IMR-90 (cell line): ENCODE measurements around the gene DIP2B. TPM values are rescaled to one million over a fixed set of nuclear protein-coding genes. Genes with fewer than 3 reads are reported as not detected.

Source experiments
- ATAC-seq: fragments of 200-7000 bp; cut with Tn5 transposase; 2 replicates; pipeline ENCODE4 v1.9.1; 2020; ENCODE audit warnings: low read depth, mild to moderate bottlenecking, moderate library complexity
- BruUV-seq: library from RNA; stranded (reverse); fragments of 400-500 nt; replicated peaks from 2 replicates; lab custom pipeline; 2021; lab: Mats Ljungman, UMichigan
- CTCF ChIA-PET: fragments of 300-600 bp; formaldehyde crosslinking; extraction: SDS; loops from one replicate; lab custom pipeline; 2021; ENCODE audit warnings: antibody characterized with exemption; lab: Yijun Ruan, JAX
- POLR2A ChIA-PET: fragments of 300-600 bp; sonication (Branson Sonifier 250); formaldehyde crosslinking; loops from one replicate; lab custom pipeline; 2022; ENCODE audit warnings: antibody characterized with exemption; ENCODE audit not compliant: unreplicated experiment; lab: Charles Lee
- DNase-seq: peaks from one replicate; pipeline ENCODE4 v3.0.0; 2013
- H2AFZ ChIP-seq: replicated peaks from 2 replicates; pipeline ENCODE3; 2013; ENCODE audit warnings: low read length, mild to moderate bottlenecking; ENCODE audit not compliant: poor library complexity
- H2AK5ac ChIP-seq: 2 replicates; pipeline ENCODE4 v1.6.1; 2013; ENCODE audit warnings: low read depth, low read length, inconsistent platforms
- H2AK9ac ChIP-seq: replicated peaks from 2 replicates; pipeline ENCODE3; 2013; ENCODE audit warnings: mild to moderate bottlenecking, low read depth, low read length, moderate library complexity; ENCODE audit not compliant: poor library complexity
- H2BK120ac ChIP-seq: 2 replicates; pipeline ENCODE4 v1.6.1; 2013; ENCODE audit warnings: low read depth, low read length, inconsistent platforms
- H2BK15ac ChIP-seq: 3 replicates; pipeline ENCODE4 v1.6.1; 2013; ENCODE audit warnings: low read depth, low read length, inconsistent platforms
- H2BK20ac ChIP-seq: 2 replicates; pipeline ENCODE4 v1.6.1; 2013; ENCODE audit warnings: low read depth, mild to moderate bottlenecking, inconsistent platforms, low read length, moderate library complexity
- H2BK5ac ChIP-seq: 2 replicates; pipeline ENCODE4 v1.6.1; 2013; ENCODE audit warnings: mild to moderate bottlenecking, low read depth, low read length, inconsistent platforms; ENCODE audit not compliant: poor library complexity, severe bottlenecking
- H3K14ac ChIP-seq: replicated peaks from 2 replicates; pipeline ENCODE4 v1.6.1; 2013; ENCODE audit warnings: low read depth, low read length, inconsistent platforms
- H3K18ac ChIP-seq: 2 replicates; pipeline ENCODE4 v1.6.1; 2013; ENCODE audit warnings: low read depth, low read length, control low read depth
- H3K23ac ChIP-seq: 2 replicates; pipeline ENCODE4 v1.6.1; 2013; ENCODE audit warnings: low read depth, low read length, inconsistent platforms
- H3K27ac ChIP-seq: 2 replicates; pipeline ENCODE4 v1.5.1; 2013; ENCODE audit warnings: mild to moderate bottlenecking, control low read depth, low read length; ENCODE audit not compliant: insufficient read depth
- H3K27me3 ChIP-seq: 2 replicates; pipeline ENCODE4 v1.6.1; 2013; ENCODE audit warnings: low read length; ENCODE audit not compliant: control insufficient read depth, insufficient read depth
- H3K36me3 ChIP-seq: 2 replicates; pipeline ENCODE4 v1.6.1; 2013; ENCODE audit warnings: low read length, mixed read lengths; ENCODE audit not compliant: control insufficient read depth, insufficient read depth
- H3K4ac ChIP-seq: 2 replicates; pipeline ENCODE4 v1.6.1; 2013; ENCODE audit warnings: low read depth, low read length, inconsistent platforms
- H3K4me1 ChIP-seq: 2 replicates; pipeline ENCODE4 v1.6.1; 2013; ENCODE audit warnings: low read length, mixed read lengths; ENCODE audit not compliant: control insufficient read depth, insufficient read depth
- H3K4me2 ChIP-seq: 2 replicates; pipeline ENCODE4 v1.6.1; 2013; ENCODE audit warnings: low read depth, mild to moderate bottlenecking, control low read depth, low read length, moderate library complexity
- H3K4me3 ChIP-seq: 2 replicates; pipeline ENCODE4 v1.5.1; 2013; ENCODE audit warnings: low read depth, mild to moderate bottlenecking, control low read depth, low read length, moderate library complexity; ENCODE audit not compliant: insufficient read depth
- H3K56ac ChIP-seq: 2 replicates; pipeline ENCODE4 v1.6.1; 2013; ENCODE audit warnings: low read length, inconsistent platforms; ENCODE audit not compliant: insufficient read depth; ENCODE audit errors: extremely low read depth
- H3K79me1 ChIP-seq, 2 experiments: 2 replicates each; pipeline ENCODE4 v1.6.1; 2013; ENCODE audit warnings: low read length in 2 of 2, inconsistent platforms in 1 of 2, low read depth in 1 of 2
- H3K9ac ChIP-seq: 2 replicates; pipeline ENCODE4 v1.6.1; 2013; ENCODE audit warnings: low read depth, low read length, control low read depth
- H3K9me1 ChIP-seq: 2 replicates; pipeline ENCODE4 v1.6.1; 2013; ENCODE audit warnings: low read length, inconsistent platforms; ENCODE audit not compliant: insufficient read depth
- H3K9me3 ChIP-seq: 2 replicates; pipeline ENCODE4 v1.6.1; 2013; ENCODE audit warnings: low read length; ENCODE audit not compliant: control insufficient read depth, insufficient read depth
- H4K20me1 ChIP-seq: 2 replicates; pipeline ENCODE4 v1.6.1; 2013; ENCODE audit warnings: low read length, inconsistent platforms; ENCODE audit not compliant: insufficient read depth
- H4K5ac ChIP-seq: 2 replicates; pipeline ENCODE4 v1.6.1; 2013; ENCODE audit warnings: mild to moderate bottlenecking, low read depth, low read length, control low read depth
- H4K8ac ChIP-seq, 2 experiments: 2 replicates each; pipeline ENCODE4 v1.6.1; 2013; ENCODE audit warnings: low read depth in 2 of 2, low read length in 2 of 2, control low read depth in 1 of 2, inconsistent platforms in 1 of 2
- H4K91ac ChIP-seq: 2 replicates; pipeline ENCODE4 v1.6.1; 2013; ENCODE audit warnings: low read depth, low read length, inconsistent platforms; ENCODE audit not compliant: insufficient read depth
- MAFK ChIP-seq: IDR thresholded peaks from 2 replicates; pipeline ENCODE4 v1.6.1; 2012; ENCODE audit warnings: low read depth, low read length, improper control_type of control experiment
- NFE2L2 ChIP-seq: fragments of 150-350 bp; IDR thresholded peaks from 2 replicates; pipeline ENCODE4 v1.6.1; 2016; ENCODE audit warnings: low read depth, mild to moderate bottlenecking, low read length
- WGBS, 2 experiments: methylation state at CpG; one replicate each; pipeline versions ENCODE4 v1.1.5 to v1.1.7; 2013; ENCODE audit warnings: missing lambda C conversion rate in 2 of 2; ENCODE audit not compliant: insufficient read length in 1 of 2; ENCODE audit errors: extremely low coverage in 2 of 2; 5-methylcytosine and 5-hydroxymethylcytosine counted together
- dilution Hi-C: fragments of 300-500 bp; cut with HindIII; formaldehyde crosslinking; loops from one replicate; pipeline ENCODE4 v1.14.3; 2018; ENCODE audit warnings: low sequenced_read_pairs; ENCODE audit not compliant: unreplicated experiment
- in situ Hi-C: fragments of 300-500 bp; cut with MboI; formaldehyde crosslinking; loops from 3 replicates; pipeline ENCODE4 v1.14.3; 2019; ENCODE audit warnings: low sequenced_read_pairs, inconsistent platforms, mixed read lengths
- intact Hi-C: fragments of 100-400 bp; cut with micrococcal nuclease; formaldehyde crosslinking; loops from 2 replicates; pipeline ENCODE4 v1.10.0; 2022
- polyA plus RNA-seq, 3 experiments: library from polyadenylated mRNA; depleted of rRNA; stranded (reverse); fragments of >200 nt; gene quantifications; 2 replicates each; pipeline ENCODE4 v1.2.3, GENCODE V29; 2012; ENCODE audit warnings: low replicate concordance in 1 of 3
- total RNA-seq: library from RNA; depleted of rRNA; stranded (reverse); fragments of >200 nt; gene quantifications from 2 replicates; pipeline ENCODE4 v1.2.3, GENCODE V29; 2012

The DIP2B gene
- total and polyA plus RNA-seq, 2 of the 4 experiments (the other 2 are of a cell fraction) = 7.7 to 12.9 TPM

DNA sequence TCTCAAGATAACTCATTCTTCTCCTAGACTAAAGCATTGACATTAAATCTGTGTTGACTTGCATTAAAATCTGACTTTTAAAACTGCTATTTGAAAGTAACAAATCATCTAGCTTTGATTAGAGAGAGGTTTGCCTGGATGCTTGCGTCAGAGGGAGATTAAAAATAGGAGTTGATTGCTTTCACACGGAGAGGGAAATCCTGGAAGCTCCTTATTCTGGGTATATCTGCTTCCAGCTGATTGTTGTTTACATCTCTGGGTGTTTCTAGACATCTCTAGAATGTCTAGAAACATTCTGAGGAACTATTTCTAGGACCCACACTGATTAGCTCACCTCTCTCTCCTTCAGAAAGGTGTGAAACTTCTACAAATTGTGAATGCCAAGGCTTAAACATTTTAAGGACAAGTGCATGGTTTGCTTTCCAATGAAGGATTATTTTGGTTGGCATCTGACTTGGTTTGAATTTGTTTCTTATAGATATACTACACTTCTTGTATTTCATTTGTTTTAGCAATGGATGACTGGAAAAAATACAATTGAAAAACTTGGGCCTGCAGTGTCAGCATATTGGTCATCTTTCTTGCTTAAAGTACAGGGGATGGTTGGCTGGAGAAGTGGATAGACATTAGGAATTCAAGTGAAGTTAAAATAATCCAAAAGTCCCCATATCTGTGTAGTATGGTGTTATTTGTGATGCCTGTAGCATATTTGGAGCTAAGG is 2.1 kb downstream of the DIP2B start:
- H3K18ac ChIP-seq = no peak overlapping the region
- no peaks in the 10 kb centered on the region for H3K36me3 ChIP-seq
- peaks cover 21% of the 10 kb centered on the region for H4K20me1 ChIP-seq
- H3K4me1 ChIP-seq = peaks cover 2% of the 10 kb centered on the region; the same call in 1 of the 2 replicates
- H3K56ac ChIP-seq = no peak overlapping the region
- H3K23ac ChIP-seq = no peak overlapping the region
- peaks cover 19 to 50% of the 10 kb centered on the region in 2 experiments for H3K79me1 ChIP-seq
- no peak overlapping the region; the same call in 1 of the 2 replicates for H3K9ac ChIP-seq
- H3K4me2 ChIP-seq = peak overlapping the region; percentile 65
- H4K91ac ChIP-seq = no peak overlapping the region
- no peak overlapping the region for H2AK9ac ChIP-seq
- 0% methylated on average over 1 of the region's 2 CpGs; no CpG with 5 or more reads in 1 of the 2 experiments for WGBS, 2 experiments
- no peak overlapping the region for H2BK15ac ChIP-seq
- H3K14ac ChIP-seq = no peak overlapping the region
- H3K27me3 ChIP-seq = no peaks in the 10 kb centered on the region
- in situ Hi-C loops (loop anchor here (5.0 to 25.0 kb wide), 2 partner anchors 130 to 855 kb away; no protein-coding TSS in a partner anchor), dilution Hi-C loops (no loop called here), intact Hi-C loops (loop anchor here (5.0 kb wide), 1 partner anchor 115 kb away; no protein-coding TSS in a partner anchor)
- H2AFZ ChIP-seq = no peak overlapping the region
- H3K27ac ChIP-seq = no peak overlapping the region
- no peaks in the 10 kb centered on the region for H3K9me1 ChIP-seq
- no peak overlapping the region for H3K4me3 ChIP-seq
- CTCF ChIA-PET = interaction anchor here (1.2 to 1.7 kb wide), 3 partner anchors 38 to 131 kb away, joined by 3 to 5 read pairs (median 4); no protein-coding TSS in a partner anchor
- POLR2A ChIA-PET = interaction anchor here (0.6 kb wide), 1 partner anchor 511 kb away, joined by 3 read pairs; no protein-coding TSS in a partner anchor
- H2BK20ac ChIP-seq = no peak overlapping the region
- H4K5ac ChIP-seq = no peak overlapping the region
- H3K9me3 ChIP-seq = no peaks in the 10 kb centered on the region
- H2BK120ac ChIP-seq = no peak overlapping the region
- no peak overlapping the region for H3K4ac ChIP-seq
- TF ChIP-seq NFE2L2 (no peak), MAFK (peak; percentile 69)
- DNase-seq = no peak
- no TSS peak for BruUV-seq
- no peak overlapping the region for H2AK5ac ChIP-seq
- no peak overlapping the region for H2BK5ac ChIP-seq
- no peak for ATAC-seq
- H4K8ac ChIP-seq = no peak overlapping the region
